GM18861 (cell line): ENCODE results near the gene ALDH1L1.

Source experiments
- ATAC-seq: cut with Tn5 transposase; IDR thresholded peaks from one replicate; pipeline ENCODE4 v1.9.1; 2021; ENCODE audit not compliant: unreplicated experiment

ALDH1L1 gene

DNA sequence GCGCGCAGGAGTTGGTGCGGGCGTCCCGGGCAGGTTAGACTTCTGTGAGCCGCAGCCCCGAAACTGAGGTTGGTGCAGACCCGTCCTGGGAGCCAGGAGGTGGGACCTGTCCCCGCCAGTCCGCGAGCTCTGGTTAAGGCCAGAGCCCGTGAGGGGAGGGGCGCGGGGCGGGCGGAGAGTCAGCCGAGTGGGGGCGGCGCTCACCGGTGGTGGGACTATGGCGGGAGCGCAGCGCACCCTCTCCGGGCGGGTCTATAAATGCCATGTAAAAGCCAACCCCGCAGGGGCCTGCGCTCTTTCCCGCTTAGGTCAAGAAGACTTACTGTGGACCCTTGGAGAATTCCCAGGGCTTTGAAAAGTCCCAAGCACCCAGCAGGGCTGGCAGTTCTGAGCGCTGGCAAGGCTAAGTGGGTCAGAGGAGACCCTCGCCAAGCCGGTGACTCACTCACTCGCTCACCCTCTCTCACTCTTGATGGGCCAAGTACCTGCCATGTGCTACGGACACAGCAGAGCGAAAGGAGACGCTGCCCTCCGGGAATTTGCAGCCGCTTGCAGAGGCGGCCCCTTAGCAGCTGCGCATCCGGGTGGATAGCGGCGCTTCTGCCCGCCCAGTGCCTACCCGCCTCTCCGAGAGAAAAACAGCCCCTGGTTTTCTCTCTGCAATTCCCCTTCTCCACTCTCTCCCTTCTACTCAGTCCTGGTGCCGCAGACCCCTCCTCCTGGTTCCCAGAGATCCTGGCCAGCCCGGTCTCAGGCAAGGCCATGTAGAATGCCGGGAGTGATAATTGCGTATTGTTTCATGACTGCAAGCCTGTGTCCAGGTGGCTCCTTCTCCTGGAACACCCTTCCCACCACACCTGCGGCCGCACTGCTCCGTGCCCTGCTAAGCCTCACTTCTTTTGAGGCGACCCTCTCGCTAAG, at the start of gene ALDH1L1:
ALDH1L1 (minus strand) TSS at position 110 of the 921 bp plus-strand sequence. CDS start 19,607 bp downstream, outside the sequence.
- ATAC-seq, result no peak

DNA sequence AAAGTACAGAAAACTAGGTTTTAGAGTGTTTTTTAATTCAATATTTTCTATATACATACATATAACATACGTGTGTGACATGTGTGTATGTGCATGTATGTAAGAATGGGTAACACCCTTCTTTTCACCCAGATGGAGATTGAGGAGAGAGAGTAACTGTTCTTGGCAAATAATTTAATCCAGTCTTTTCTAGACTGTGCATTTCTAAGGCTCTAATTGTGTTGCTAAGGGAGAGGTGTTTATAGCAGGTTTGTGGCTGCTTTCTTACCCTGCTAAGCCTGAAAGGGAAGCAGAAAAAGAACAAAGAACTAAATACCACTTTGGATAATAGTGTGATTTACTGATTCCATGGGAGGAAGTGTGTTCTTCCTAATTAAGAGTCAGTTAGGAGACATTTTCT, 46.0 kb upstream of the ALDH1L1 start:
- no peak for ATAC-seq

DNA sequence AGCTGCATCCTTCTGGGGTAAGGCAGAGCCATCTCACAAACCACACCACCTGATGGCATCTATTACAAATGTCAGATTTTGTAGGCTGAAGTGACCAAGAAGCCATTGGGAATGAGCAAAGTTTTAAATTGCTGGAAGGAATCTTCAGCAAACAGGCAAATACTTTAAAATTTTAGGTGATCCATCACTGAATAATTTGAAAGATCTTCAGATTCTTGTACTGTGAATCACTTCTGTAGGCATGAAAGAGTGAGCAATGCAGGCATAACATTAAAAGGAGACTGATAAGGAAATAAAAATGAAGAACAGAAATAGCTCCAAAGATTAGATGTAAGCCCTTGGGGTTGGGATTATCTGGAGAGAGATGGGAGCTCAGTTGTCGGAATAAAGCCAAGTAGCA, 36.0 kb upstream of the ALDH1L1 start:
- no peak for ATAC-seq

DNA sequence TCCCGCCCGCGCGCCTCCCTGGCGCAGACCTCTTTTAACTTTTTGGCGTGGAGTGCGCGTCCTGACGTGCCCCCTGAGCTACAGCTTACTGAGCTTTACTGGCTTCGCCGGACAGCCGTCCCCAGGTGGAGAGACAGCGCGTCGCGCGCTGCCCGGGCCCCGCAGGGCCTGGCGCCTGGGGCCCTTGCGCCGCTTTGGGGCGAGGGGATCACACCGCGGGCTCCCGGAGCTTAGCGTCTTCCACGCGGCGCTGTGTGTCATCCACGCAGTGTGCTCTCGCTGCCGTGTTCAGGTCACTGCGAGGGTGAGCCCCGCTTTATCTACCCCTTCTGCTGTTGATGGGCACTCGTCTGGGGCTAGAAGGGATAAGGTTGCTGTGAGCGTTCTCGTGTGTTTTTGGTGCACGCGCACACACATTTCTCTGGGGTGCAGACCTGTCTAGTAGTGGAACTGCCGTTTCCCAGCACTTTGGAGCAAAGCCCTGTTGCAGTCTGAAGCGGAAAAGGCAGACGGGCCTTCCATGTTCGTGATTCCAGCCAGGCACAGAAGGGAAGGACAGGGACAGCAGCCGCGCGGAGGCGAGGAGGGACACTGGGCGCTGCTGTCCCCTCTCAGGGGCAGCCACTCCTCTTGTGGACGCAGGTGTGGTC, 33.1 kb upstream of the ALDH1L1 start:
- ATAC-seq, result no peak

DNA sequence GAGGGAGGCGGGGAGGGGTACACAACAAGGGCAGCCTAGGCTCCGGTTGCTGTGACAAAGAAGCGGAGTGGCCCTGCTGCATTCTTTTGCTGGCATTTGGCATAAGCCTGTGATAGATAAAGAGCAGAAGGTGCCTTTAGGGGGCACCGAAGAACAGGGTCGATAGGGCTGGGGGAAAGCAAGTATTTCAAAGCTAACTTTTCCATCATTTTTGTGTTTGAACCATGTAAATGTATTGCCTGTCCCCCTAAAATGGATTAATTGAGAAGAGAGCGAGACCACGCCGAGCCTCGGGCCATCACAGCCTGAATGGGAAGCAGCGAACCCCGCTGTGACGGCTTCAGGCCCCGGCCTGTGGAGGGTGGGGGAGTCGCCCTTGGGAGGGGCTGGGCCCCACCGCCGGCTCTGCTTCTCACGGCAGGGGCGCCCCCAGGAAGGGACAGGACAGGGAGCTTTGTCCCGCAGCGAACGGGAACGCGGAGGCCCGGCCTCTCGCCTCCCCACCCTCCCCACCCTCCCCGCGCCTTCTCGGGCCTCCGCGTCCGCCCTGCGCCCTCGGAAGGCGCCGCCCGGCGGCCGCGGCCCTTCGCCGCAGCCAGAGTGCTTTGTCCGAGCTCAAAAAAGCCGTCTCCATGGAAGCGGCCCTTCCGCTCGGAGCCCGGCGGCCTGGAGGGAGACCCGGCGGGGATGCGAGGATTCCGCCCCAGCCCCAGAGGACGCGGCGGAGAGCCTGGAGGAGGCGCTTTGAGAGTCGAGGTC, 32.4 kb upstream of the ALDH1L1 start:
- ATAC-seq, result no peak

DNA sequence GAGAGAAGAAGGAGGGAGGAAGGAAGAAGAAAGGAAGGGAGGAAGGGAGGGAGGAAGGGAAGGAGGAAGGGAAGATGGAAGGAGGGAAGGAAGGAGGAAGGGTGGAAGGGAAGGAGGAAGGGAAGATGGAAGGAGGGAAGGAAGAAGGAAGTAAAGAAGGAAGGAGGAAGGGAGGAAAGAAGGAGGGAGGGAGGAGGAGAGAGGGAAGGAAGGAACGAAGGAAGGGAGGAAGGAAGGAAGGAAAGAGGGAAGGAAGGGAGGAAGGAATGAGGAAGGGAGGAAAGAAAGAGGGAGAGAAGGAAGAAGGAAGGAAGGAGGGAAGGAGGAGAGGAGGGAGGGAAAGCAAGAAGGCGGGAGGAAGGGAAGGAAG, 31.8 kb upstream of the ALDH1L1 start:
- ATAC-seq, result no peak

DNA sequence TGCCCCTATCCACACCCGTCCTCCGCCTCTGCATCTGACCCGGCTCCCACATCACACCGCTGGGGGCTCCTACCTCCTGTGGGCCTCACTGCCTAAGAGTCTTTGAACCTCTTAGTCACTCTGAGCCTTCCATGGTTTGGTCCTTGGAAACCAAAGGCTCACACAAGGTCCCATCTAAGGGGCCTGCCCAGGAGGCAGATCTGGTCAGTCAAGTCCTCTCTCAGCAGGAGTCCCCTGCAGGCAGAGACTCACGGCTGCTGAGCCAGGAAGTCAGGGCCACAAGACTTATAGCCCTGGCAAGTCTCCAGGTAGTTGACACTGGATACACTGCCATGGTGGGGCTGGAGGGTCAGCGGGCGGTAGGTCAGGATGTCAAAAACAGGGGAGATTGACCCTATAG, 31.2 kb upstream of the ALDH1L1 start:
- ATAC-seq, result no peak

DNA sequence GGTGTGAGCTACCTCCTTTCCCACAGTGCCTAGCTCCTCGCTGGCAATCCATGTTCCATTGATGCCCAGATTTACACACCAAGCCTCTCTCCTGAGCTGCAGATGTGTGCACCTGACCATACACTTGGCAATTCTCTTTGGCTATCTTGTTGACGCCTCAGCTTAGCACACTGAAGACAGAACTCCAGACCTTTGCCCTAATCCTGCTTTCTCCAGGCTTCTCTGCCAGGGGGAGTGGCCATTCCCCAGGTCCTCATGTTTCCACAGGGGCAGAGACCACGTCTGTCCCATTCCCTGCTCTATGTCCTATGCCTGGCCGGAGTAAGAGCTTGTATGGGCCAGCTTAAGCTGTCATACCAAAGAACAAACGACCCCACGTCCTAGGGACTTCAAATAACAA, 30.2 kb upstream of the ALDH1L1 start:
- no peak for ATAC-seq

DNA sequence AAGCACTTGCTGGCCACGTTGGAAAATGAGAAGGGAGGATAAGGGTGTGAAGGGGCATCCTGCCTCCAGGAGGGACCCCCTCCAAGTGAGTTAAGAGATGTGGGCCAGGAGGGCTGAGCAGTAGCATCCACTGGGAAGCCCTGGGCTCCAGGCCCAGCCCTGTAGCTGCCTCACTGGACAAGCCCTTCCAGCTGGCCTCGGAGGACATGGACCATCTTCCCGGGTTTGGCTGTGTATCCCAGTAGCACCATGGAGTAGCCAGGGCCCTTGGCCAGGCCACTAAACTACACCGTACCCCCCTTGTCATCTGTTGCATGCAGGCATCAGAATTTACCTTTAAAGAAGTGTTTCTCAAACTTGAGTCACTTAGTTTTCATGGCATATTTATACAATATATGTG, 29.4 kb upstream of the ALDH1L1 start:
- ATAC-seq, result no peak

DNA sequence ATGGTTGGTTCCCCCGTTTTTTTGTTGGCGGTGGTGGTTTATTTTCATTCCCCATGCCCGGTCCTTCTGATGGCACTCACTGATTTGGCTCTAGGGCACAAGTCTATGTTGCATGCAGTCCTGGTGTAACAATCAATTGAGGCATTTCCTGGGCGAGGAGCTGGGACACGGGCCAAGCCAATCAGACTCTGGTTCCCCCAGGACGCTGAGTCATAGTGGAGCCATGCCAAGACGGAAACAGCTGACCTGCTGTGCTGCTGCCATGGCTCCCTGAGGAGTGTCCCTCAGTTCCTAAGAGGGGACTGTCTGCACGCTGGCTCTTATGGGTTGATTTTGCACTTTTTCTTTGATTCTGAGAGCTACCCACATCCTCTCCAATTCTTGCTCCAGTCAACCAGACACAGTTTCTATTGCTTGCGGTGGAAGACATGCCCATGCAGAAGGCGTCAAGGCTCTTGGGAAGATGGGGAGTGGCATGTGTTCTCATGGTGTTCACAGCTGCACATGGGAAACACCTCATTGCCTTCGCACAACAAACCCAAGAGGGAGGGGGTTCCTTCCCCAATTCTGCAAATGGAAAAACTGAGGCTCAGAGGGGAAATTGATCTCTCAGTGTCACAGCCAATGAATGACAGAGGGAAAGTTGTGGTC, 28.3 kb upstream of the ALDH1L1 start:
- no peak for ATAC-seq

DNA sequence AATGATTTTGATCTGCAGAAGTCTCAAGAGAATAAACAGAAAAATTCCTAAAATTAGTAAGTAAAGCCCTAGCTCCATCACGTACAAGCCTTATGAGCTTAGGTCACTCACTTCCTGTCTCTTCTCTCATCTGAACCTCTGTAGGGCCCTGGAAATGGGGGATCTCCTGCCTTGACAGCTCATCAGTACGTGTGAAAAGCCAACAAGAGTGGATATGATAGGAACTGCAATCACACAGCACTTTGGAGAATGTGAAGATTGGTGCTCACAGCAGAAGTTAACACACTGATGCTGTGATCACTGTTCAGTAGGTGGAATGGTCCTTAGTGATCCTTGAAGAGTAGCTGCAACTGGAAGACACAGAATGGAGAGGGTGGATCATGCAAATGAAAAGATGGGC, 27.8 kb upstream of the ALDH1L1 start:
- no peak for ATAC-seq

DNA sequence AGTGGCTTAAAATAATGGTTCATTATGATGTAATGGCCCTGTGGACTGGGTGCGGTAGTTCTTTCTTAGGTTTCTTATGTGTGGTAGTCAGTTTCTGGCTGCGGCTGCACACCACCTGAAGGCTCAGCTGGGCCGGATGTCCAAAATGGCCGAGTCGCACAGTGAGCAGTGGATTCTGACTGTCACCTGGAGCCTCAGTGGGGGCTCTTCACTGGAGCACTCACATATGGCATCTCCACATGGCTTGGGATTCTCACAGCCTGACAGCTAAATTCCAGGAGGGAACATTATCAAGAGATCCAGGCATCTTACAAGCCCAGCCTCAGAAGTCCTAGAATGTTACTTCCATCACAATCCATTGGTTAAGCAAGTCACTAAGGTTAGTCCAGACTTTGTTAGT, 26.8 kb upstream of the ALDH1L1 start:
- no peak for ATAC-seq

DNA sequence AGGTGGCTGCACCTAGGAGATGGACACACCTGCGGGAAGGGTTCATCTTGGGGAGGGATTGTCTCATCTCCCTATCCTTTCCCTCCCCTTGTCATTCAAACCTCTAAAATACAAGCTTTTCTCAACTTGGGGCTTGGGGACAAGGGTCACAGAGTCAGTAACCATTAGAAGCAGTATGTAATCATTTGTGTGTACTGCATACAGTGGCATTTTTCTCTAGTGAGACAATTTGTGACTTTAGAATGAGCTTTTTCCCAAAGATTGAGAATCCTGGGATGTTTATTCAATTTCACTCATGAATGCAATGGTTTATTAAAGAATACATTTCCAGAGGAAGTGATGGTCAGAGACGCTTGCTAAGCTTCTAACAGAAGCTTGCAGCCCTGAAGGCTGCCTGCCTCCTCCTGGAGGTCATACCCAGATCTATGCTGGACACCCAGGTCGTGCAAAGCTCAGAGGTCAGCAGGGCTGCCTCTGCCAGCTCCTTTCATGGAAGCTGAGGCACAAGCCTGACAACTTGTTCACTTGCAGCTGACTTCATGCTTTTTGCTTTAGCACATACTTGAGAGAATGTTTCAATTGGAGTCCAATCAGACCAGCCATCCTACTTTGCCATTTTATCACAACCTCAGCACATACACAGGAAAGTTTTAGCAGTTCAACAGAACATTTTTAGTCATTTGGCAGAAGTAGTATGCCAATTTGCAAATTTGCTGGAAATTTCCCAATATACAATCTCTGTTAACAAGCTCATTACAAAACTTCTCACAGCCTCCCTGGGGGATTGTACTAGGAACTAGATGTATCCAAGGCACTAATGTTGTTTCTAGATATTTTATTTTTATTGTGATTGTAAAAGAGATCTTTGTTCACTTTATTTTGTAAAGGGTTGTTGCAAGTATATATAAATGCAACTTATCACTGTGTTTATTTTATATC, 25.6 kb upstream of the ALDH1L1 start:
- ATAC-seq, result no peak

DNA sequence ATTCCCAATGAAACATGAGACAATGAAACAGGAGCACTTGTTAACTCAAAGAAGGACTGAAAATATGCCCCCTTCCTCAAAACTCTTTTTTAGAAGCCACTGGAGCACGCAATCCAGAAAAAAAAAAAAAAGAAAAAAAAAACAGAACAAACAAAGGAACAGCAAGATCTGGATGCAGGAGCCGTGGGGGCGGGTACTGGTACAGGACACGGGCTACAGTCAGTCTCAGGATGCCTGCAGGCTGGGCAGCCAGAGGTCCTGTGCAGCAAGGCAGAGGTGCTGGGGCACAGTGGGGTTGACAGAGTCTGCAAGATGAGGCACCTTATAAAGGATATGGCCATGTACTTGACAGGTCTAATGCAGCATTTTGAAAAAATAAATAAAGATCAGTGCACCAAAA, 22.3 kb upstream of the ALDH1L1 start:
- no peak for ATAC-seq

DNA sequence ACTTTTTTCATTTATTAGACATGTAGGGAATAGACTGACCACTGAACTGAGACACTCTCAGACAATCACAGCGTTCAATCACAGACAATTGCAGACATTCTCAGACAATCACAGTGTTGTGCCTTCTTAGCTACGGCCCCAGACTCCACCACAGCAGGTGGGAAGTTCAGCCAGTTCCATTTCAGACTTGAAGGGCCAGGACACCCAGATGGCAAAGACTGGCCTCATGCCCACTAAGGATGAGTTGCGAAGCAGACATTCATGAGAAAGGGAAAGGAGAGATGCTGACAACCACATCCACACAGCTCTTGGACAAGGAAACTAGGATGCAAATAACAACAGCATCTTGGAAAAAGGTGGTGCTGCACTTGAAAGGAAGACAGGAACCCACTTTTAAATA, 21.9 kb upstream of the ALDH1L1 start:
- ATAC-seq, result no peak

DNA sequence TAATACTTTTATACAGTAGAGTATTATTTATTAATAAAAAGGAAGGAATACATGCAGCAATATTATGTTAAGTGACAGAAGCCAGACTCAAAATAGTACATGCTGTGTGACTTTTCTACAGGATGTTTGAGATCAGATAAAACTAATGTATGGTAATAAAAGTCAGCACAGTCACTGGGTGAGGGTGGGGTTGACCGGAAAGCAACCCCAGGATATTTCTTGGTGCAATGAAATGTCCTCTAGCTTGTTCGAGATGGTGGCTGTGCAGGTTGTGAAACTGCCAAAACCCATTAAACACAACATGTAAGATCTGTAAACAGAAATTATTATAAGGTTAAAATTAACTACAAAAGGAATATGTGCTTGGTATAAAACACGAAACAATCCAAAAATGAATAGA, 20.8 kb upstream of the ALDH1L1 start:
- ATAC-seq, result no peak

DNA sequence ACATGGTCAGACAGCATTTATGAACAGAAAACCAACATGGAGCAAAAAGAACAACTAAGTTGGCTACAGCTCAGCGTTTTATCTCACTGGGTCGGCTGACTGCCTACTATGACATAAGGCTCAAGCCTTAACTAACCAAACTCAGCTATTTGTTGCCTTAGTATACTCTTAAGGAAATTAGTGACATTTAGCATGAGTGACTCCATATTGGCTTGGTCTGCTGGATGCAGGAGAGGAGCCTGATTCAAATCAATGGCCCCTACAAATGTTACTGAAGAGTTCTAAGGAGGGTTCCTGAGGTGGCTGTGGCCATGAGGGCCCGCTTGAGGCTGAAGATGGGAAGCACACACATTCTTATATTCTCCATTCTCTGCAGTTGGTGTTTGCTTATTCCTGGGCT, 20.1 kb upstream of the ALDH1L1 start:
- no peak for ATAC-seq

DNA sequence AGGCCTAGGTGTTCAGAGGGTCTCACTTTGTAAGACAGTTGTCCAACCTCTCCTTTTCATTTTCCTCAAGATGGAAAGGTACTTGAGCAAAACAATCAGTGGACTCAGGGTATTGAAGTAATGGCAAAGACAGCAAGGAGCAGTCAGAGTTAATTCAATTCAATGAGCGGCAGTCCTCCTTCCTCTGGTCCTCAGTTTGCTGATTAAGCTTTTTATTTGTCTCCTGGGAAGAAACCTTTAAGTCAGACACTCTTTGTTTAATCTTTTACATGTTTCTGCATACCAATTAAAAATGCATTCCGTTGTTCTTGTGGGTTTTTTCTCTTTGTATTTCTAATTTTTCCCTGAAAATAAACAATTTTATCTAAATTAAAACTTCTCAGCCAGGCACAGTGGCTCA, 18.9 kb upstream of the ALDH1L1 start:
- no peak for ATAC-seq

DNA sequence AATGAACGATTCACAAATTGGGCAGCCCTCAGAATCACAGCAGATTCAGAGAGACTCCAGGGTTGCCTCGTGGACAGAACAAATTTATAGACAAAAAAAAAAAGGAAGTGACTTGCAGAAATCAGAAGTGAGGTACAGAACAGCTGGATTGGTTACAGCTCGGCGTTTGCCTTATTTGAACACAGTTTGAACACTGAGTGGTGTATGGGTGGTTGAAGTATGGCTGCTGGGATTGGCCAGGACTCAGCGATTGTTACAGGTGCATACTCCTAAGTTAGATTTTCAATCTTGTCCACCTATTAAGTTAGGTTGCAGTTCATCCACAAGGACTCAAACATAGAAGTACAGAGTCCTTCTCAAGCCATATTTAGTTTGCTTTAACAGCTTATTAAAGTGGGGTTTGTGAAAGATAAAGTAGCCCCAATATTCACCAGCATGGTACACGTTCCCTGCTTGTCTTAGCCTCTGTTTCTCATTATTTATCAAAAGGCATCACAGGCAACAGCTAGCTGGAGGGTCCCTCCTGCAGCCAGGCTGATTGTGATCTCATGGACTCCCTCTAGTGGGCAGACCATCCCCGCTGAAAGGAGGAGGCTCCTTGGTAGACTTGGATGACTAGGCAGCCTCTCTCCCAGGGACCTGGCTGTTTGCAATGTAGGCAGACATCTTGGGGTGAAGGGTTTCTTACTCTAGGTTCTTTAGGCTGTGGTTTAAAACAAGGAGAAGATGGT, 17.6 kb upstream of the ALDH1L1 start:
- ATAC-seq, result no peak

DNA sequence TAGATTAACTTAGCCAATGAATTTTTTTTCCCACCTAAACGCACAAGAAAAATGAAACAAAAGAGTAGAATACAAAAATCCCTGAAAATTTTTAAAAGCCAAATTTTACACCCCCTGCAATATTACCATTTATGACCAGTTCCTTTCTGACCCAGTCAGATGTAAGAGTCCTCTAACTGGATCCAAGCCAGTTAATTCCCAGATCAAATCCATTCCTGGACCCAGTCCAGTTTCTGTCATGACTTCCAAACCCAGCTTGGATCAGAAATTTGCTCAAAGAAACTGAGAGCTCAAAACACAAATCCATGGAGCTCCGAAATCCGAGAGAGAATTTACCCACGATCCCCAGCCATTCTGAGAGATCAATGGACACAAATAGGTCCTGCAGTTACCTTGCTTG, 17.0 kb upstream of the ALDH1L1 start:
- ATAC-seq, result no peak
